Mesenchymal stem cell (in vitro differentiated cells and primary cell): Measurements from ENCODE around the gene CLHC1.

Source experiments
- DNase-seq: peaks from one replicate; pipeline ENCODE4 v3.0.0-alpha.2; 2013
- H2AFZ ChIP-seq: one replicate; pipeline ENCODE4 v1.6.1; 2013; ENCODE audit warnings: low read depth, mild to moderate bottlenecking, control low read depth, inconsistent platforms, low read length, moderate library complexity
- H2AK5ac ChIP-seq: 2 replicates; pipeline ENCODE4 v1.6.1; 2013; ENCODE audit warnings: low read length, moderate library complexity, mild to moderate bottlenecking, inconsistent platforms; ENCODE audit not compliant: severe bottlenecking
- H2BK120ac ChIP-seq: one replicate; pipeline ENCODE4 v1.6.1; 2013; ENCODE audit warnings: low read depth, mild to moderate bottlenecking, inconsistent platforms, low read length, moderate library complexity
- H2BK12ac ChIP-seq, 2 experiments: one replicate each; pipeline ENCODE4 v1.6.1; 2013; ENCODE audit warnings: inconsistent platforms in 2 of 2, low read length in 2 of 2, mild to moderate bottlenecking in 2 of 2, moderate library complexity in 2 of 2, control low read depth in 1 of 2
- H2BK15ac ChIP-seq: one replicate; pipeline ENCODE4 v1.6.1; 2013; ENCODE audit warnings: mild to moderate bottlenecking, low read depth, inconsistent platforms; ENCODE audit not compliant: poor library complexity, severe bottlenecking
- H2BK5ac ChIP-seq: 2 replicates; pipeline ENCODE4 v1.6.1; 2013; ENCODE audit warnings: low read depth, mild to moderate bottlenecking, low read length, control low read depth, inconsistent platforms; ENCODE audit not compliant: poor library complexity, severe bottlenecking
- H3K14ac ChIP-seq, 2 experiments: one replicate each; pipeline ENCODE4 v1.6.1; 2013; ENCODE audit warnings: inconsistent platforms in 2 of 2, low read length in 2 of 2, control low read depth in 1 of 2, mild to moderate bottlenecking in 1 of 2, moderate library complexity in 1 of 2
- H3K18ac ChIP-seq, 2 experiments: one replicate each; pipeline ENCODE4 v1.6.1; 2013; ENCODE audit warnings: inconsistent platforms in 2 of 2, low read length in 2 of 2, control low read depth in 1 of 2, low read depth in 1 of 2, mild to moderate bottlenecking in 1 of 2
- H3K23ac ChIP-seq, 2 experiments: one replicate each; pipeline ENCODE4 v1.6.1; 2013; ENCODE audit warnings: inconsistent platforms in 2 of 2, low read length in 2 of 2, mild to moderate bottlenecking in 2 of 2, moderate library complexity in 2 of 2, control low read depth in 1 of 2
- H3K27ac ChIP-seq: 2 replicates; pipeline ENCODE4 v1.5.1; 2013; ENCODE audit warnings: mild to moderate bottlenecking, moderate library complexity, low read length, control low read depth, inconsistent platforms; ENCODE audit not compliant: poor library complexity, severe bottlenecking
- H3K27me3 ChIP-seq, 2 experiments: 2 replicates each; pipeline versions ENCODE4 v1.6.1 to v1.7.0; 2013; ENCODE audit warnings: low read length in 2 of 2, mild to moderate bottlenecking in 2 of 2, moderate library complexity in 2 of 2, control low read depth in 1 of 2, inconsistent platforms in 1 of 2; ENCODE audit not compliant: control insufficient read depth in 1 of 2, insufficient read depth in 1 of 2
- H3K36me3 ChIP-seq, 2 experiments: 2 replicates each; pipeline versions ENCODE4 v1.6.1 to v1.7.0; 2013; ENCODE audit warnings: low read length in 2 of 2, control low read depth in 1 of 2, inconsistent platforms in 1 of 2, low read depth in 1 of 2, mild to moderate bottlenecking in 1 of 2; ENCODE audit not compliant: insufficient read depth in 2 of 2, control insufficient read depth in 1 of 2
- H3K4ac ChIP-seq, 2 experiments: one replicate each; pipeline ENCODE4 v1.6.1; 2013; ENCODE audit warnings: inconsistent platforms in 2 of 2, low read length in 2 of 2, mild to moderate bottlenecking in 2 of 2, moderate library complexity in 2 of 2, control low read depth in 1 of 2, low read depth in 1 of 2
- H3K4me1 ChIP-seq: 2 replicates; pipeline ENCODE4 v1.6.1; 2013; ENCODE audit warnings: low read depth, low read length, control low read depth; ENCODE audit not compliant: control insufficient read depth, insufficient read depth
- H3K4me2 ChIP-seq: 2 replicates; pipeline ENCODE4 v1.6.1; 2013; ENCODE audit warnings: low read length, mild to moderate bottlenecking, inconsistent platforms; ENCODE audit not compliant: poor library complexity, severe bottlenecking
- H3K4me3 ChIP-seq, 2 experiments: 2 replicates each; pipeline versions ENCODE4 v1.5.1 to v1.7.0; 2013; ENCODE audit warnings: low read length in 2 of 2, mild to moderate bottlenecking in 2 of 2, control low read depth in 1 of 2, low read depth in 1 of 2; ENCODE audit not compliant: insufficient read depth in 1 of 2
- H3K79me1 ChIP-seq: replicated peaks from 2 replicates; pipeline ENCODE4 v1.6.1; 2013; ENCODE audit warnings: mild to moderate bottlenecking, control low read depth, low read length, inconsistent platforms; ENCODE audit not compliant: poor library complexity, severe bottlenecking
- H3K9ac ChIP-seq: 2 replicates; pipeline ENCODE4 v1.7.0; 2013; ENCODE audit warnings: mild to moderate bottlenecking, low read length, moderate library complexity
- H3K9me3 ChIP-seq: 2 replicates; pipeline ENCODE4 v1.7.0; 2013; ENCODE audit warnings: mild to moderate bottlenecking, low read length; ENCODE audit not compliant: control insufficient read depth
- H4K8ac ChIP-seq: one replicate; pipeline ENCODE4 v1.6.1; 2013; ENCODE audit warnings: inconsistent platforms, mild to moderate bottlenecking, low read length, moderate library complexity
- H4K91ac ChIP-seq: one replicate; pipeline ENCODE4 v1.6.1; 2013; ENCODE audit warnings: mild to moderate bottlenecking, low read length, inconsistent platforms
- WGBS: methylation state at CpG from one replicate; pipeline ENCODE4 v1.1.7; 2013; ENCODE audit warnings: mixed read lengths; 5-methylcytosine and 5-hydroxymethylcytosine counted together

Gene CLHC1

GRCh38 chr2:55161295-55162210 is 70.5 kb downstream of the CLHC1 start:
- Histone ChIP-seq H3K36me3 (no peaks in the 10 kb centered on the region), H3K4me1 (peaks cover 24% of the 10 kb centered on the region), H3K18ac (peak overlapping the region in 1 of 2 experiments; percentile 56), H3K4ac (no peak overlapping the region), H2BK12ac (no peak overlapping the region), H4K91ac (no peak overlapping the region), H3K9me3 (no peaks in the 10 kb centered on the region), H3K27me3 (no peaks in the 10 kb centered on the region), H2BK120ac (no peak overlapping the region), H3K4me3 (no peak overlapping the region), H3K79me1 (peaks cover 18% of the 10 kb centered on the region), H3K23ac (no peak overlapping the region), H2AK5ac (no peak overlapping the region), H3K9ac (no peak overlapping the region), H3K27ac (no peak overlapping the region), H2BK5ac (no peak overlapping the region), H4K8ac (no peak overlapping the region), H3K14ac (no peak overlapping the region), H2AFZ (no peak overlapping the region), H3K4me2 (no peak overlapping the region), H2BK15ac (no peak overlapping the region)
- peak; percentile 41 for DNase-seq
- 95% methylated on average over 10 of the region's 10 CpGs for WGBS

- H3K27ac ChIP-seq: no peak overlapping the region
- no peak overlapping the region for H2BK120ac ChIP-seq
- no peak overlapping the region for H3K14ac ChIP-seq
- no peak overlapping the region for H2BK12ac ChIP-seq
- no peak overlapping the region for H3K4me3 ChIP-seq
- H3K9ac ChIP-seq: no peak overlapping the region
- peaks cover 12% of the 10 kb centered on the region for H3K79me1 ChIP-seq
- no peaks in the 10 kb centered on the region for H3K36me3 ChIP-seq
- no peak overlapping the region for H4K8ac ChIP-seq
- no peak overlapping the region for H3K4ac ChIP-seq
- no peaks in the 10 kb centered on the region for H3K27me3 ChIP-seq
- no peak overlapping the region for H4K91ac ChIP-seq
- no peak overlapping the region for H2AK5ac ChIP-seq
- no peaks in the 10 kb centered on the region for H3K9me3 ChIP-seq
- H3K18ac ChIP-seq: no peak overlapping the region
- no peak overlapping the region for H2BK15ac ChIP-seq
- 93% methylated on average over 2 of the region's 2 CpGs for WGBS
- H3K4me1 ChIP-seq: peaks cover 18% of the 10 kb centered on the region
- H2AFZ ChIP-seq: no peak overlapping the region
- no peak for DNase-seq
- H3K23ac ChIP-seq: no peak overlapping the region
- no peak overlapping the region for H2BK5ac ChIP-seq
- no peak overlapping the region for H3K4me2 ChIP-seq
These were observed 71.7 kb downstream of the CLHC1 start for GRCh38 chr2:55160422-55160821.

- Histone ChIP-seq H2BK12ac (no peak overlapping the region), H3K27ac (no peak overlapping the region), H3K4me3 (no peak overlapping the region), H3K27me3 (no peaks in the 10 kb centered on the region), H3K23ac (no peak overlapping the region), H3K18ac (no peak overlapping the region), H3K9me3 (no peaks in the 10 kb centered on the region), H4K91ac (no peak overlapping the region), H3K14ac (no peak overlapping the region), H3K9ac (no peak overlapping the region), H3K36me3 (no peaks in the 10 kb centered on the region), H2BK5ac (no peak overlapping the region), H4K8ac (no peak overlapping the region), H3K4ac (no peak overlapping the region), H2AFZ (no peak overlapping the region), H3K4me2 (no peak overlapping the region), H2BK15ac (no peak overlapping the region), H2AK5ac (no peak overlapping the region), H3K79me1 (peaks cover 9% of the 10 kb centered on the region), H3K4me1 (peaks cover 21% of the 10 kb centered on the region), H2BK120ac (no peak overlapping the region)
- 82% methylated on average over 2 of the region's 2 CpGs for WGBS
- DNase-seq: no peak
These were observed 72.3 kb downstream of the CLHC1 start for GRCh38 chr2:55159752-55160151.

GRCh38 chr2:55159037-55159651 is 72.9 kb downstream of the CLHC1 start:
- no peak overlapping the region for H2AFZ ChIP-seq
- H3K4me2 ChIP-seq: no peak overlapping the region
- peak overlapping the region; percentile 45 for H4K8ac ChIP-seq
- H3K79me1 ChIP-seq: peaks cover 7% of the 10 kb centered on the region
- H2AK5ac ChIP-seq: peak overlapping the region; percentile 82
- H3K27ac ChIP-seq: no peak overlapping the region
- H3K36me3 ChIP-seq: no peaks in the 10 kb centered on the region
- peaks cover 20% of the 10 kb centered on the region for H3K4me1 ChIP-seq
- peak overlapping the region in 1 of 2 experiments; percentile 20 for H3K4ac ChIP-seq
- H4K91ac ChIP-seq: peak overlapping the region; percentile 67
- no peaks in the 10 kb centered on the region for H3K9me3 ChIP-seq
- peak overlapping the region; percentile 20 to 66 for H2BK12ac ChIP-seq
- WGBS: 79% methylated on average over 3 of the region's 4 CpGs
- H2BK15ac ChIP-seq: no peak overlapping the region
- no peak overlapping the region for H3K23ac ChIP-seq
- H2BK5ac ChIP-seq: no peak overlapping the region
- H2BK120ac ChIP-seq: no peak overlapping the region
- no peaks in the 10 kb centered on the region for H3K27me3 ChIP-seq
- peak overlapping the region; percentile 7 to 14 for H3K18ac ChIP-seq
- no peak for DNase-seq
- H3K14ac ChIP-seq: peak overlapping the region in 1 of 2 experiments; percentile 22
- H3K9ac ChIP-seq: no peak overlapping the region
- H3K4me3 ChIP-seq: no peak overlapping the region
